Nephron progenitor cell (in vitro differentiated cells): ENCODE results near the gene FBXL7.

Experiments
- DNase-seq: peaks from one replicate; pipeline ENCODE4 v3.0.0; 2021
- H3K27ac Mint-ChIP-seq: 2 replicates; pipeline ENCODE4 v1.8.0; 2021; ENCODE audit warnings: mild to moderate bottlenecking, moderate library complexity, mixed read lengths
- H3K27me3 Mint-ChIP-seq: 2 replicates; pipeline ENCODE4 v1.8.0; 2021; ENCODE audit warnings: mild to moderate bottlenecking, low read depth, mixed read lengths; ENCODE audit not compliant: poor library complexity
- H3K36me3 Mint-ChIP-seq: 2 replicates; pipeline ENCODE4 v1.8.0; 2021; ENCODE audit warnings: low read depth, mixed read lengths
- H3K4me1 Mint-ChIP-seq: 2 replicates; pipeline ENCODE4 v1.8.0; 2021; ENCODE audit warnings: mixed read lengths
- H3K4me3 Mint-ChIP-seq: 2 replicates; pipeline ENCODE4 v1.8.0; 2021; ENCODE audit warnings: mild to moderate bottlenecking, moderate library complexity, mixed read lengths
- H3K9me3 Mint-ChIP-seq: 2 replicates; pipeline ENCODE4 v1.8.0; 2021; ENCODE audit warnings: mild to moderate bottlenecking, moderate library complexity, mixed read lengths
- CTCF ChIP-seq: fragments of 200-600 bp; sonication (generic); IDR thresholded peaks from 2 replicates; pipeline ENCODE4 v1.5.0; 2021; ENCODE audit warnings: antibody characterized with exemption

Gene FBXL7

GRCh38 chr5:15682122-15682521 lies 182.1 kb downstream of the FBXL7 start:
- no peak overlapping the region for H3K4me3 Mint-ChIP-seq
- no peak for DNase-seq
- H3K27ac Mint-ChIP-seq, result no peak overlapping the region
- no peaks in the 10 kb centered on the region for H3K36me3 Mint-ChIP-seq
- H3K9me3 Mint-ChIP-seq, result no peaks in the 10 kb centered on the region
- no peaks in the 10 kb centered on the region for H3K27me3 Mint-ChIP-seq
- no peak for TF ChIP-seq CTCF
- H3K4me1 Mint-ChIP-seq, result no peaks in the 10 kb centered on the region

GRCh38 chr5:15682566-15682965 lies 182.6 kb downstream of the FBXL7 start:
- Mint-ChIP-seq H3K9me3 (no peaks in the 10 kb centered on the region), H3K4me1 (no peaks in the 10 kb centered on the region), H3K27me3 (no peaks in the 10 kb centered on the region), H3K27ac (no peak overlapping the region), H3K4me3 (no peak overlapping the region), H3K36me3 (no peaks in the 10 kb centered on the region)
- no peak for TF ChIP-seq CTCF
- DNase-seq, result no peak

- Mint-ChIP-seq H3K9me3 (no peaks in the 10 kb centered on the region), H3K4me3 (no peak overlapping the region), H3K4me1 (no peaks in the 10 kb centered on the region), H3K27ac (no peak overlapping the region), H3K36me3 (no peaks in the 10 kb centered on the region), H3K27me3 (no peaks in the 10 kb centered on the region)
- peak; percentile 44 for TF ChIP-seq CTCF
- DNase-seq, result peak; percentile 23
Observed at GRCh38 chr5:15683332-15683731, 183.4 kb downstream of the FBXL7 start.

GRCh38 chr5:15687401-15687800 lies 187.4 kb downstream of the FBXL7 start:
- no peak overlapping the region for H3K4me3 Mint-ChIP-seq
- TF ChIP-seq CTCF, result no peak
- H3K27ac Mint-ChIP-seq, result no peak overlapping the region
- no peak for DNase-seq
- peaks cover 3% of the 10 kb centered on the region for H3K9me3 Mint-ChIP-seq
- no peaks in the 10 kb centered on the region for H3K4me1 Mint-ChIP-seq
- H3K36me3 Mint-ChIP-seq, result peaks cover under 1% of the 10 kb centered on the region
- H3K27me3 Mint-ChIP-seq, result no peaks in the 10 kb centered on the region

- Mint-ChIP-seq H3K4me1 (peaks cover 12% of the 10 kb centered on the region), H3K27me3 (no peaks in the 10 kb centered on the region), H3K27ac (no peak overlapping the region), H3K4me3 (no peak overlapping the region), H3K36me3 (peaks cover 16% of the 10 kb centered on the region), H3K9me3 (peaks cover 3% of the 10 kb centered on the region)
- no peak for DNase-seq
- no peak for TF ChIP-seq CTCF
Observed at GRCh38 chr5:15689836-15690235, 189.9 kb downstream of the FBXL7 start.

GRCh38 chr5:15690611-15691010 lies 190.6 kb downstream of the FBXL7 start:
- Mint-ChIP-seq H3K36me3 (peaks cover 16% of the 10 kb centered on the region), H3K27ac (no peak overlapping the region), H3K9me3 (peaks cover 3% of the 10 kb centered on the region), H3K4me1 (peaks cover 20% of the 10 kb centered on the region), H3K27me3 (no peaks in the 10 kb centered on the region), H3K4me3 (no peak overlapping the region)
- DNase-seq, result no peak
- no peak for TF ChIP-seq CTCF
